Measurements from ENCODE around the gene NIN. TPM values are rescaled to one million over a fixed set of nuclear protein-coding genes. Genes with fewer than 3 reads are reported as not detected.

The NIN gene
- total RNA-seq, 4 donors from 2014 or later: 23.7 to 51.2 (median 29.5) TPM

DNA sequence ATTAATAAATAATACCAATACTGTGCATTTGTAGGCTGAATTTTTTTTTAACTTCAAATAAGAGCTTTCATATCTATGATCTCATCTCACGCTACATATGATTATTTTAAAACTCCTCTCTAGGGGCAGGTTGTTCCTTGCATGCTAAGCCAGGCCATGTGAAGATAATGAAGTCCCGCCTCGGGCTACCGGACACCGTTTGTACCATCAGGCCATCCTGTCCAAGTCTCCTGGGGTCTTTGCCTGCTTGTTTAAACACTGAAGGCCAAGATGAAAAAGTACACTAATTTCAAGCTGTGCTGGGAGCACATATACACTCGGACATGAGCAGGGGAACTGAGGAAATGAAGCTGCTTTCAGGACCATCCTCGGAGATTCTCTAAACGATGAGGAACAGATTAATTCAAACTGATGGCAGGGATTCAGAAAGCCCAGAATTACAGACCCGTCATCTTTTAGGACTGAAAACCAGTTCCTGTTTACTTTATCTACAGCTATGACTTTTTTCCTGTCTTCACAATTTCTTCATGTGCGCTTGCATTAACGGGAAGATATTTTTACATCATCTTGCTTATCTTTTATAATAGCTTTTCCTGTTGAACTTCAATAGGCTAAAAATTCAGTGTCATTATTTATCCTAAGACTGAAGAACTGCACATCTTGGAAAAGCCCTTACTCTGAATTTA is 34.6 kb upstream of the NIN start:
- ATAC-seq (ENCODE audit: low FRiP score) (no peak), DNase-seq (ENCODE audit: low spot score) (no peak)
- TF ChIP-seq, protein P1, sequence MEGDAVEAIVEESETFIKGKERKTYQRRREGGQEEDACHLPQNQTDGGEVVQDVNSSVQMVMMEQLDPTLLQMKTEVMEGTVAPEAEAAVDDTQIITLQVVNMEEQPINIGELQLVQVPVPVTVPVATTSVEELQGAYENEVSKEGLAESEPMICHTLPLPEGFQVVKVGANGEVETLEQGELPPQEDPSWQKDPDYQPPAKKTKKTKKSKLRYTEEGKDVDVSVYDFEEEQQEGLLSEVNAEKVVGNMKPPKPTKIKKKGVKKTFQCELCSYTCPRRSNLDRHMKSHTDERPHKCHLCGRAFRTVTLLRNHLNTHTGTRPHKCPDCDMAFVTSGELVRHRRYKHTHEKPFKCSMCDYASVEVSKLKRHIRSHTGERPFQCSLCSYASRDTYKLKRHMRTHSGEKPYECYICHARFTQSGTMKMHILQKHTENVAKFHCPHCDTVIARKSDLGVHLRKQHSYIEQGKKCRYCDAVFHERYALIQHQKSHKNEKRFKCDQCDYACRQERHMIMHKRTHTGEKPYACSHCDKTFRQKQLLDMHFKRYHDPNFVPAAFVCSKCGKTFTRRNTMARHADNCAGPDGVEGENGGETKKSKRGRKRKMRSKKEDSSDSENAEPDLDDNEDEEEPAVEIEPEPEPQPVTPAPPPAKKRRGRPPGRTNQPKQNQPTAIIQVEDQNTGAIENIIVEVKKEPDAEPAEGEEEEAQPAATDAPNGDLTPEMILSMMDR (IDR thresholded peaks at IDR 0.05): no peak

DNA sequence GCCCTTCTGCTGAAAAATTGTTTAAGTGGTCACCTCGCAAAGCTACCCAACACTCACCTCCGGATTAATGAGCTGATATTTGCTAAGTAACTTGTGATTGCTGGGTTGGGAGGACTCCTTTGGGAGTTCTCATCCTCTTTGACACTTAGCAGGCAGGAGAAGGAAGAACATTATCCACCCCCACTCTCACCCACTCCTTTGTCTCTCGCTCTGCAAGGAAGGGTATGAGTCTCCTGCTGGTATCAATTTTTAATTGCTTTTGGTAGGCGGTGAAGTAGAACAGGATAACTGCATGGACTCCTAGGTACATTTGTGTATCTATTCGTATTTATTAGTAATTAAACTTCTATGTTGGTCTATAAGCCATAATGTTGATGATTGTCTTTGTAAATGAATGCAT is 34.0 kb upstream of the NIN start:
- TF ChIP-seq, protein P1 (IDR thresholded peaks at IDR 0.05): no peak
- ATAC-seq (ENCODE audit: low FRiP score) (no peak), DNase-seq (ENCODE audit: low spot score) (no peak)

DNA sequence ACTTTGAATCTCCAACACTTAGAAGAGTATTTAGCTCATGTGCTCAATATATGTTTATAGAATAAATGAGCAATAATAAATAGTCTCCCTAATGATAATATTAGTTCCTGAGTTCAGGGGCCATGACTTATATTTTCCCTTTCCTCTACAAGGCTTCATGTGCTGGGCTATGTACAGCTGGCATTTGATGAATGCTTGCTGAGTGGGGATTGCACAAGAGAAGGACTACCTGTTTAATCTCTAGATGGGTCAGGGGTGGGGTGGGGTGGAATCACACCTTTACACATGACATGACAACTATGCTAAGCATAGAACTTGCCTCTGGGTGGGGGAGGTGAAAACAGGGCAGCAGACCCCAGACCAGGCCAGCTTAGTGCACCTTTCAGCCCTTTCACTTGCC is 33.3 kb upstream of the NIN start:
- TF ChIP-seq, protein P1 (IDR thresholded peaks at IDR 0.05): no peak
- ATAC-seq (ENCODE audit: low FRiP score) (no peak), DNase-seq (ENCODE audit: low spot score) (no peak)

DNA sequence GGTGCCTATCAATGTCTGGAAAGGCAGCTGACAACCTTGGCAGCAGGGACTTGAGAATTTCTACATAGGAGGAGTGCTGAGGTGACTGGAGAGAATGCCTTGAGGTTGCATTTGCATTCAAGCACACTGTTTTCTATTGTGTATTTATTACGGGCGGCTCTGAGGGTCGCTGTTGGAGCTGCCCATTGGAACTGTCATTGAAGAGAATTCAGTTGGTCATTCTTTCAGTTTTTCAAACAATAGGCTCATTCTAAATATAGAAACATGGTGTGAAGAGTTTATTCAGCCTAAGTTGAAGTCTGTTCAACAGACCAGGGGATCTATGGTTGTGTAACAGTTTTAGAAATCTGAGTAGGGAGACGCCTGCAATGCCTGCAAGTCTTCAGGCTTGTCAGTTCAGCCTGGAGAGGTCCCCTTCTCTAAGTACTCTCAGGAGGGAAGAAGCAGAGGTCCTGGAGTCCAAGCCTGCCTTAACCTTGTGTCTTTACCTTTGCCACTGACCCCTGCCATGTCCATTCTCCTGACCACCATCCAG is 31.1 kb upstream of the NIN start:
- ATAC-seq (ENCODE audit: low FRiP score): no peak
- no peak for DNase-seq (ENCODE audit: low spot score)
- TF ChIP-seq, protein P1 (IDR thresholded peaks at IDR 0.05): no peak

DNA sequence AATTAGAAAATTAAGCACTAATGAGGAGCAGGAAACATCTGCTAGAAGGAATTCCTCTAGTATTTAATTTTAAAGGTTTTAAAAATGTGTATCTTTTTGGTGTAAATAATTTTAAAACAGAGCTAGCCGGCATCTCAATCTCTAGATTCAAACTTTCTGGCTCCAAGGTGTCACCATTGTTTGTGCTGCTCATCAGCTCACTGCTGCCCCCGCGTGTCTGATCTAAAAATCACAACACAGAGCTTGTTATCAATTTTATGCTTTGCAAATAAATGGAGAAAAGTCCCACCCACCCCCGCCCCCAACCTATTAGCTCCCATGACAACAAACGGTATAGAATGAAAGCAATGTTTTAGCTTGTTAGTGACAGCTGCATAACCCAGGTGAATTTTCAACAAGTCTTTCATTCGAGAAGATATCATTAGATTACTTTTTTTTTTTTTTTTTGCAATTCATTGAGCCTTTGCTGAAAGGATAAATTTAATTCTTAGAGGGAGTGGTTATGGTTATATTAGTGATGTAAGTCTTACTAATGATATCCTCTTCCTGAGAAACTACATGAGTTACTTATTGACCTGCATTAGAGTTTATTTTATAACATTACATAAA is 29.6 kb upstream of the NIN start:
- peak; percentile 69 for ATAC-seq (ENCODE audit: low FRiP score)
- TF ChIP-seq, protein P1 (IDR thresholded peaks at IDR 0.05): no peak
- DNase-seq (ENCODE audit: low spot score): peak; percentile 97

DNA sequence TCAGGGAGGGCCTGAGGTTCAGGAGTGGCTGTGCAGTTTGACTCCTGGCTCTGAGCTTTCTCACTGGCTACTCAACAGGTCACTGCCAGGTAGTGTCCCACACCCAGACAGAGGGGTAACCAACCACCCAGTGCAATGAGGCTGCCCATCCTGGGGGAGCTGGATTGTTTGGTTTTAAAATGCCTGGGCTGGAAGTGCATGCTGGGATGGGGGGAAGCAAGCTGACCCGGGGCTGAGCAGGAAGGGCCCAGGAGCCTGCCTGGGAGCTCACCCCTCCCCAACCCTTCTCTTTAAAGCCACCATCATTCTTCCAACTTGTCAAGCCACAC is 28.3 kb upstream of the NIN start:
- DNase-seq (ENCODE audit: low spot score) (no peak), ATAC-seq (ENCODE audit: low FRiP score) (no peak)
- TF ChIP-seq, protein P1 (IDR thresholded peaks at IDR 0.05): no peak

DNA sequence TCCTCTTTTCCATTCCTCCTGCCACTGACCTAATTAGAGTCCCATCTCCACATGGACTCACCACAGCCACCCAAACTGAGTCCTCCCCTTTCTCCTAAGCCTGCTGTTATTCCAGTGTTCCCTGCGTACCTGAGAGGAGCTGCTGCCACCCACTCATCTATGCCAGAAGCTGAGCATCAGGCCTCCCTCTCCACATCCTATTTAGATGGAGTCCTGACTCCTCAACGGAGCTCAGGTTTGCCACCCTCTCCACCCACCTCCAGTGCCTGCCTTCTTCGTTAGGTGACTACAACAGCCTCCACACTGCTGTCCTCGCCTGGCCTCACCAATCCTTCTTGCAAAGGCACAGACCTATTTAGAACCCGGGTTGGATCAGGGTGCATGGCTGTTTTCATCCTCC is 25.7 kb upstream of the NIN start:
- TF ChIP-seq, protein P1 (IDR thresholded peaks at IDR 0.05): no peak
- ATAC-seq (ENCODE audit: low FRiP score) (no peak), DNase-seq (ENCODE audit: low spot score) (no peak)

Measured in omental fat pad (tissue), 4 donors.